MCF 10A (cell line): Measurements from ENCODE around the gene MCM7. TPM values are rescaled to one million over a fixed set of nuclear protein-coding genes. Genes with fewer than 3 reads are reported as not detected.

Source experiments
- BruUV-seq: library from RNA; stranded (reverse); fragments of 400-500 nt; replicated peaks from 2 replicates; lab custom pipeline; 2021; lab: Mats Ljungman, UMichigan
- CTCF ChIA-PET: fragments of 300-600 bp; sonication (Branson Sonifier 250); formaldehyde crosslinking; extraction: SDS; loops from one replicate; lab custom pipeline; 2021; ENCODE audit warnings: antibody characterized with exemption, inconsistent platforms; lab: Yijun Ruan, JAX
- POLR2A ChIA-PET: fragments of 300-600, 350-650 bp; sonication (Branson Sonifier 250); formaldehyde crosslinking; extraction: SDS; loops from one replicate; lab custom pipeline; 2020; ENCODE audit warnings: antibody characterized with exemption, inconsistent platforms; lab: Yijun Ruan, JAX
- DNase-seq: peaks from one replicate; pipeline ENCODE4 v3.0.0-alpha.2; 2018; ENCODE audit not compliant: unreplicated experiment
- H3K27ac Mint-ChIP-seq: one replicate; pipeline ENCODE4 v1.8.0; 2022; ENCODE audit warnings: mild to moderate bottlenecking, low read depth, mixed read lengths; ENCODE audit not compliant: unreplicated experiment
- H3K27me3 Mint-ChIP-seq: one replicate; pipeline ENCODE4 v1.8.0; 2022; ENCODE audit warnings: mixed read lengths; ENCODE audit not compliant: insufficient read depth, unreplicated experiment
- H3K36me3 Mint-ChIP-seq: one replicate; pipeline ENCODE4 v1.8.0; 2022; ENCODE audit warnings: mild to moderate bottlenecking, moderate library complexity, mixed read lengths; ENCODE audit not compliant: insufficient read depth, unreplicated experiment
- H3K4me1 Mint-ChIP-seq: one replicate; pipeline ENCODE4 v1.8.0; 2022; ENCODE audit warnings: mixed read lengths; ENCODE audit not compliant: insufficient read depth, unreplicated experiment
- H3K4me3 Mint-ChIP-seq: one replicate; pipeline ENCODE4 v1.8.0; 2022; ENCODE audit warnings: mild to moderate bottlenecking, moderate library complexity, mixed read lengths; ENCODE audit not compliant: unreplicated experiment
- H3K9me3 Mint-ChIP-seq: one replicate; pipeline ENCODE4 v1.8.0; 2022; ENCODE audit warnings: mixed read lengths; ENCODE audit not compliant: unreplicated experiment
- CTCF ChIP-seq: fragments of 200-600 bp; IDR thresholded peaks from one replicate; pipeline ENCODE4 v1.8.0; 2022; ENCODE audit warnings: antibody characterized with exemption, mild to moderate bottlenecking; ENCODE audit not compliant: unreplicated experiment
- intact Hi-C: fragments of 100-400 bp; cut with micrococcal nuclease; formaldehyde crosslinking; loops from 2 replicates; pipeline ENCODE4 v1.14.1; 2022
- microRNA-seq: library from miRNA; unstranded; fragments of <30 nt; microRNA quantifications from one replicate; pipeline ENCODE4 v1.2.0, GENCODE V29; 2022
- total RNA-seq: library from RNA; stranded (reverse); gene quantifications from 2 replicates; pipeline ENCODE4 v1.2.3, GENCODE V29; 2022

MCM7 gene
- total RNA-seq, 1 experiment from 2014 or later, result 67.8 TPM

GRCh38 chr7:100049441-100050291 lies 51.5 kb downstream of the MCM7 start, which contains the start of gene ZSCAN21:
TSS of gene ZSCAN21 (plus strand) at chr7:100049774. CDS start at chr7:100057007, 7,233 bp downstream.
- peak within 1 kb of the TSS; percentile 82 for H3K4me3 Mint-ChIP-seq
- H3K4me1 Mint-ChIP-seq, result peaks cover 10% of the 10 kb centered on the region
- H3K27me3 Mint-ChIP-seq, result no peaks in the 10 kb centered on the region
- peak; percentile 12 for TF ChIP-seq CTCF
- ChIA-PET POLR2A (interaction anchor here (0.6 to 2.6 kb wide), 28 partner anchors 9 to 825 kb away, joined by 3 to 15 read pairs (median 4); partner anchors contain the start of genes AP4M1, MCM7, SRRT and TRIM4), CTCF (interaction anchor here (0.6 to 1.7 kb wide), 10 partner anchors 19 to 586 kb away, joined by 3 to 5 read pairs (median 3); no protein-coding TSS in a partner anchor)
- H3K9me3 Mint-ChIP-seq, result no peaks in the 10 kb centered on the region
- peaks cover 15% of the 10 kb centered on the region for H3K36me3 Mint-ChIP-seq
- BruUV-seq, result TSS peak; percentile 81
- H3K27ac Mint-ChIP-seq, result peak within 1 kb of the TSS; percentile 91
- DNase-seq, result peak; percentile 73
- intact Hi-C loops, result loop anchor here (10.0 kb wide), 1 partner anchor 135 kb away; the partner anchor contains the start of gene TRIM4

- Mint-ChIP-seq H3K4me3 (peak overlapping the region; percentile 82), H3K27me3 (no peaks in the 10 kb centered on the region), H3K27ac (no peak overlapping the region), H3K36me3 (peaks cover 15% of the 10 kb centered on the region), H3K4me1 (peaks cover 13% of the 10 kb centered on the region), H3K9me3 (no peaks in the 10 kb centered on the region)
- peak; percentile 8 for DNase-seq
- CTCF ChIA-PET, result interaction anchor here (0.6 to 1.7 kb wide), 7 partner anchors 11 to 550 kb away, joined by 3 to 5 read pairs (median 3); no protein-coding TSS in a partner anchor
- no peak for TF ChIP-seq CTCF
- intact Hi-C loops, result no loop called here
- POLR2A ChIA-PET, result interaction anchor here (0.5 to 2.6 kb wide), 9 partner anchors 10 to 178 kb away, joined by 3 to 15 read pairs (median 7); partner anchors contain the start of genes AP4M1, MCM7 and ZKSCAN1
- BruUV-seq, result no TSS peak
Observed at GRCh38 chr7:100048680-100049079, 52.5 kb downstream of the MCM7 start.

- peak; percentile 54 for DNase-seq
- POLR2A ChIA-PET, result interaction anchor here (0.6 to 1.1 kb wide), 4 partner anchors 9 to 73 kb away, joined by 3 to 5 read pairs (median 4); partner anchors contain the start of gene ZKSCAN1
Observed at GRCh38 chr7:100044718-100045117, 56.5 kb downstream of the MCM7 start.

More at GRCh38 chr7:100044718-100045117, 56.5 kb downstream of the MCM7 start:
- no TSS peak for BruUV-seq
- Mint-ChIP-seq H3K36me3 (no peaks in the 10 kb centered on the region), H3K4me1 (peaks cover 5% of the 10 kb centered on the region), H3K9me3 (no peaks in the 10 kb centered on the region), H3K27me3 (no peaks in the 10 kb centered on the region), H3K27ac (no peak overlapping the region), H3K4me3 (no peak overlapping the region)
- TF ChIP-seq CTCF, result no peak
- CTCF ChIA-PET, result interaction anchor here (0.7 to 1.2 kb wide), 2 partner anchors 12 to 42 kb away, joined by 3 to 5 read pairs; no protein-coding TSS in a partner anchor
- intact Hi-C loops, result no loop called here

Small RNA genes within 50 kb of the gene (microRNA-seq; reads per million reads assigned to microRNA genes)
- gene MIR106B (2,609 reads per million, percentile 90 among the genes with 10 or more reads in this experiment), gene MIR25 (669 reads per million, percentile 84 among the genes with 10 or more reads in this experiment), gene MIR93 (7,074 reads per million, percentile 95 among the genes with 10 or more reads in this experiment)

Other genes starting within 250 kb of the MCM7 start
- not detected in 2 replicates for gene OR2AE1, start 224.4 kb downstream of the MCM7 start, total RNA-seq
- 28.1 and 28.2 TPM in 2 replicates for gene TRIM4, start 181.9 kb downstream of the MCM7 start, total RNA-seq
- not detected in 2 replicates for gene GJC3, start 171.8 kb downstream of the MCM7 start, total RNA-seq
- 0.58 and 0.59 TPM in 2 replicates for gene AZGP1, start 125.4 kb downstream of the MCM7 start, total RNA-seq
- 80.2 and 86.2 TPM in 2 replicates for gene ZKSCAN1, start 85.8 kb downstream of the MCM7 start, total RNA-seq
- gene ZSCAN21, start 51.6 kb downstream of the MCM7 start, total RNA-seq, result 13.8 and 14.7 TPM in 2 replicates
- 23.7 and 24.8 TPM in 2 replicates for gene ZNF3, start 19.7 kb downstream of the MCM7 start, total RNA-seq
- 85.2 and 103 TPM in 2 replicates for gene COPS6, start 12.4 kb downstream of the MCM7 start, total RNA-seq
- 13.5 and 13.6 TPM in 2 replicates for gene AP4M1, start 246 bp upstream of the MCM7 start, total RNA-seq
- gene TAF6, start 18.0 kb upstream of the MCM7 start, total RNA-seq, result 47.2 and 58.9 TPM in 2 replicates
- 2.9 and 3.0 TPM in 2 replicates for gene CNPY4, start 18.2 kb upstream of the MCM7 start, total RNA-seq
- gene MBLAC1, start 25.6 kb upstream of the MCM7 start, total RNA-seq, result 2.5 and 3.2 TPM in 2 replicates
- gene LAMTOR4, start 47.5 kb upstream of the MCM7 start, total RNA-seq, result 76.6 and 87.3 TPM in 2 replicates
- 18.0 and 21.7 TPM in 2 replicates for gene TRAPPC14, start 57.3 kb upstream of the MCM7 start, total RNA-seq
- gene GAL3ST4, start 67.2 kb upstream of the MCM7 start, total RNA-seq, result 0.17 and 0.26 TPM in 2 replicates
- gene GPC2, start 76.0 kb upstream of the MCM7 start, total RNA-seq, result 0.65 and 1.0 TPM in 2 replicates
- gene STAG3, start 76.5 kb upstream of the MCM7 start, total RNA-seq, result 1.1 and 1.5 TPM in 2 replicates
- gene PVRIG, start 118.6 kb upstream of the MCM7 start, total RNA-seq, result 0.74 TPM in 1 of 2 replicates, not detected in the other
- not detected in 2 replicates for gene SPDYE3, start 206.3 kb upstream of the MCM7 start, total RNA-seq